NCI-H1105 treated with DMSO at 0.1 percent for 48 hours (cell line): ENCODE measurements around the gene NRG3.

ENCODE experiments used
- DNase-seq: peaks from one replicate; lab custom pipeline; 2025; lab: John Stamatoyannopoulos, UW

NRG3 gene

GRCh38 chr10:81884856-81885255 is 9.9 kb downstream of the NRG3 start:
- no peak for DNase-seq

- DNase-seq = no peak
Measured at GRCh38 chr10:81885491-81885890, 10.5 kb downstream of the NRG3 start.

- DNase-seq = no peak
Measured at GRCh38 chr10:81886939-81887338, 11.9 kb downstream of the NRG3 start.

- DNase-seq = no peak
Measured at GRCh38 chr10:81889181-81889769, 14.3 kb downstream of the NRG3 start.

GRCh38 chr10:81894616-81895015 is 19.6 kb downstream of the NRG3 start:
- DNase-seq = no peak

GRCh38 chr10:81898518-81898917 is 23.5 kb downstream of the NRG3 start:
- no peak for DNase-seq

GRCh38 chr10:81900989-81901388 is 26.0 kb downstream of the NRG3 start:
- no peak for DNase-seq

GRCh38 chr10:81903472-81903871 is 28.5 kb downstream of the NRG3 start:
- DNase-seq = no peak

GRCh38 chr10:81905161-81905560 is 30.2 kb downstream of the NRG3 start:
- DNase-seq = no peak

GRCh38 chr10:81909453-81909852 is 34.5 kb downstream of the NRG3 start:
- no peak for DNase-seq

- DNase-seq = no peak
Measured at GRCh38 chr10:81911328-81911727, 36.3 kb downstream of the NRG3 start.

- DNase-seq = no peak
Measured at GRCh38 chr10:81914736-81915503, 39.9 kb downstream of the NRG3 start.

GRCh38 chr10:81915504-81915897 is 40.5 kb downstream of the NRG3 start:
- DNase-seq = no peak

- DNase-seq = no peak
Measured at GRCh38 chr10:81917666-81918065, 42.7 kb downstream of the NRG3 start.

- no peak for DNase-seq
Measured at GRCh38 chr10:81918766-81919165, 43.8 kb downstream of the NRG3 start.

GRCh38 chr10:81920213-81920829 is 45.3 kb downstream of the NRG3 start:
- no peak for DNase-seq

- no peak for DNase-seq
Measured at GRCh38 chr10:81928119-81928518, 53.1 kb downstream of the NRG3 start.

- DNase-seq = no peak
Measured at GRCh38 chr10:81943583-81943982, 68.6 kb downstream of the NRG3 start.

- no peak for DNase-seq
Measured at GRCh38 chr10:81944609-81945008, 69.6 kb downstream of the NRG3 start.

GRCh38 chr10:81949283-81949682 is 74.3 kb downstream of the NRG3 start:
- no peak for DNase-seq

GRCh38 chr10:81950358-81950757 is 75.4 kb downstream of the NRG3 start:
- no peak for DNase-seq

- no peak for DNase-seq
Measured at GRCh38 chr10:81953420-81953819, 78.4 kb downstream of the NRG3 start.

GRCh38 chr10:81957976-81958375 is 83.0 kb downstream of the NRG3 start:
- no peak for DNase-seq
